ENCODE results near the gene DDX21. TPM values are rescaled to one million over a fixed set of nuclear protein-coding genes. Genes with fewer than 3 reads are reported as not detected.
A peak's percentile ranks its signal among the peaks of the same experiment; 100 is the strongest.

Gene DDX21
- total and polyA plus RNA-seq, 2 experiments from 2014 or later: 24.1 to 68.2 TPM

GRCh38 chr10:69014171-69014570 lies 58.2 kb downstream of the DDX21 start:
- no peaks in the 10 kb centered on the region for H3K9me3 ChIP-seq (ENCODE audit: low read depth)
- peaks cover 51% of the 10 kb centered on the region for H3K36me3 ChIP-seq (ENCODE audit: low read depth)
- in situ Hi-C loops (cut with MboI): no loop called here
- H3K4me1 ChIP-seq (ENCODE audit: insufficient read depth): peaks cover 20% of the 10 kb centered on the region
- H3K4me3 ChIP-seq: no peak overlapping the region
- H4K20me1 ChIP-seq (ENCODE audit: insufficient read depth): no peaks in the 10 kb centered on the region
- H3K27me3 ChIP-seq (replicated peaks; ENCODE audit: insufficient read depth): no peaks in the 10 kb centered on the region
- TF ChIP-seq EZH2 (IDR thresholded peaks at IDR 0.05; ENCODE audit: insufficient read depth, poor library complexity, severe bottlenecking) (no peak), EZH2phosphoT487 (IDR thresholded peaks at IDR 0.05; ENCODE audit: insufficient read depth, low read depth) (no peak)
- H3K4me2 ChIP-seq (ENCODE audit: unreplicated experiment): no peak overlapping the region
- 0 out of 2 replicates have a peak, but pooled peaks cover 5% of the 10 kb centered on the region for H3K79me2 ChIP-seq (ENCODE audit: insufficient read depth)
- H3K27ac ChIP-seq: no peak overlapping the region
- H3K9me2 ChIP-seq (ENCODE audit: insufficient read depth): no peaks in the 10 kb centered on the region
- no peak overlapping the region for H3K9ac ChIP-seq
- H2AFZ ChIP-seq: no peak overlapping the region
- H3F3A ChIP-seq (ENCODE audit: insufficient read depth): peaks cover 12% of the 10 kb centered on the region
- WGBS, 2 experiments (ENCODE audit: low coverage in 1 of 2, low lambda C conversion rate in 2 of 2, missing lambda C conversion rate in 2 of 2): 88 to 94% methylated on average over 1 of the region's 1 CpG
- DNase-seq: peak; percentile 39

GRCh38 chr10:69018613-69019012 lies 62.6 kb downstream of the DDX21 start:
- no peak overlapping the region for H3K4me2 ChIP-seq (ENCODE audit: unreplicated experiment)

DNA sequence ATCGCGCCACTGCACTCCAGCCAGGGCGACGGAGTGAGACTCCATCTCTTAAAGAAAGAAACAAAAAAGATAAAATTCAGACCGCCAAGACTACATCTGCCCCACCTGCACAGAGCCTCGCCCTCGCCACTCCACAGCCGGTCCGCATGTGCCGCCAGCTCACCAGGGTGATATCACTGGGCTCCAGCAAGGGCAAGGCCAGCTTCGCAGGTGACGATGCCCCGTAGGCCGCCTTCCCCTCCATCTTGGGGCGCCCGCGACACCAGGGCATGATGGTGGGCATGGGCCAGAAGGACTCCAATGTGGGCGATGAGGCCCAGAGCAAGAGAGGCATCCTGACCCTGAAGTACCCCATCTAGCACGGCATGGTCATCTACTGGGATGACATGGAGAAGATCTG lies 66.6 kb downstream of the DDX21 start:
- Histone ChIP-seq H3K9me3 (ENCODE audit: low read depth) (no peaks in the 10 kb centered on the region), H3K9ac (no peak overlapping the region), H3K9me2 (ENCODE audit: insufficient read depth) (no peaks in the 10 kb centered on the region), H3F3A (ENCODE audit: insufficient read depth) (no peaks in the 10 kb centered on the region), H4K20me1 (ENCODE audit: insufficient read depth) (no peaks in the 10 kb centered on the region), H3K4me3 (no peak overlapping the region), H3K4me1 (ENCODE audit: insufficient read depth) (no peaks in the 10 kb centered on the region), H3K36me3 (ENCODE audit: low read depth) (0 out of 2 replicates have a peak, but pooled peaks cover 5% of the 10 kb centered on the region), H3K4me2 (ENCODE audit: unreplicated experiment) (no peak overlapping the region), H2AFZ (no peak overlapping the region), H3K27me3 (replicated peaks; ENCODE audit: insufficient read depth) (no peaks in the 10 kb centered on the region), H3K27ac (no peak overlapping the region), H3K79me2 (ENCODE audit: insufficient read depth) (no peaks in the 10 kb centered on the region)
- in situ Hi-C loops (cut with MboI): no loop called here
- TF ChIP-seq EZH2phosphoT487 (IDR thresholded peaks at IDR 0.05; ENCODE audit: insufficient read depth, low read depth) (no peak), EZH2 (IDR thresholded peaks at IDR 0.05; ENCODE audit: insufficient read depth, poor library complexity, severe bottlenecking) (no peak)
- WGBS, 2 experiments (ENCODE audit: low coverage in 1 of 2, low lambda C conversion rate in 2 of 2, missing lambda C conversion rate in 2 of 2): 96 to 97% methylated on average over 19 of the region's 19 CpGs
- no peak for DNase-seq

More at GRCh38 chr10:69018613-69019012, 62.6 kb downstream of the DDX21 start:
- peaks cover 34% of the 10 kb centered on the region; the same call in 1 of the 2 replicates for H3K36me3 ChIP-seq (ENCODE audit: low read depth)
- no peak for DNase-seq
- H3K9me3 ChIP-seq (ENCODE audit: low read depth): no peaks in the 10 kb centered on the region
- WGBS, 2 experiments (ENCODE audit: low coverage in 1 of 2, low lambda C conversion rate in 2 of 2, missing lambda C conversion rate in 2 of 2): 79 to 91% methylated on average over 3 of the region's 3 CpGs
- no peak overlapping the region for H3K4me3 ChIP-seq
- H3K27ac ChIP-seq: no peak overlapping the region
- peaks cover 6% of the 10 kb centered on the region; the same call in 1 of the 2 replicates for H3K4me1 ChIP-seq (ENCODE audit: insufficient read depth)
- H2AFZ ChIP-seq: no peak overlapping the region
- H3K79me2 ChIP-seq (ENCODE audit: insufficient read depth): no peaks in the 10 kb centered on the region
- TF ChIP-seq EZH2 (IDR thresholded peaks at IDR 0.05; ENCODE audit: insufficient read depth, poor library complexity, severe bottlenecking) (no peak), EZH2phosphoT487 (IDR thresholded peaks at IDR 0.05; ENCODE audit: insufficient read depth, low read depth) (no peak)
- H3K27me3 ChIP-seq (replicated peaks; ENCODE audit: insufficient read depth): no peaks in the 10 kb centered on the region
- in situ Hi-C loops (cut with MboI): no loop called here
- H3K9me2 ChIP-seq (ENCODE audit: insufficient read depth): no peaks in the 10 kb centered on the region
- H3F3A ChIP-seq (ENCODE audit: insufficient read depth): no peaks in the 10 kb centered on the region
- H4K20me1 ChIP-seq (ENCODE audit: insufficient read depth): no peaks in the 10 kb centered on the region
- no peak overlapping the region for H3K9ac ChIP-seq

DNA sequence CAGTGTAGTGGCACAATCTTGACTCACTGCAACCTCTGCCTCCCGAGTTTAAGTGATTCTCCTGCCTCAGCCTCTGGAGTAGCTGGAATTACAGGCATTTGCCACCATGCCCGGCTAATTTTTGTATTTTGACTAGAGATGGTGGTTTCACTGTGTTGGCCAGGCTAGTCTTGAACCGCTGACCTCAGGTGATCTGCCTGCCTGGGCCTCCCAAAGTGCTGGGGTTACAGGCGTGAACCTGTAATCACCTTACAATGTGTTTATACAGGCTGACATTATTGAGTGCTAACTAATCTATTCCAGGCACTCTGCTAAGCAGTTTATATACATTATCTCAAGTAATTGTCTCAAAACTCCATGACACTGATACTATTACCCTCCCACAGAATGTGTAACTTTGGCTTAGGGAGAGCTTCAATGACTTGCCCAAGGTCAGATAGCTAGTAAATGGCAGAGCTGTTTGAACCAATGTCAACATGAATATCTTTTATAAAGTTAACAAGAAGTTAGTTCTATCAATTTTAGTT lies 69.5 kb downstream of the DDX21 start:
- Histone ChIP-seq H3K4me1 (ENCODE audit: insufficient read depth) (peaks cover 7% of the 10 kb centered on the region; the same call in 1 of the 2 replicates), H3K27me3 (replicated peaks; ENCODE audit: insufficient read depth) (no peaks in the 10 kb centered on the region), H3K4me2 (ENCODE audit: unreplicated experiment) (no peak overlapping the region), H3K9me2 (ENCODE audit: insufficient read depth) (no peaks in the 10 kb centered on the region), H3K36me3 (ENCODE audit: low read depth) (no peaks in the 10 kb centered on the region), H3K9me3 (ENCODE audit: low read depth) (no peaks in the 10 kb centered on the region), H4K20me1 (ENCODE audit: insufficient read depth) (no peaks in the 10 kb centered on the region), H3F3A (ENCODE audit: insufficient read depth) (no peaks in the 10 kb centered on the region), H3K79me2 (ENCODE audit: insufficient read depth) (no peaks in the 10 kb centered on the region), H3K4me3 (no peak overlapping the region), H3K9ac (no peak overlapping the region), H3K27ac (no peak overlapping the region), H2AFZ (no peak overlapping the region)
- no peak for TF ChIP-seq EZH2 (IDR thresholded peaks at IDR 0.05; ENCODE audit: insufficient read depth, poor library complexity, severe bottlenecking)
- TF ChIP-seq EZH2phosphoT487 (IDR thresholded peaks at IDR 0.05; ENCODE audit: insufficient read depth, low read depth): no peak
- 70 to 71% methylated on average over 4 of the region's 4 CpGs for WGBS, 2 experiments (ENCODE audit: low coverage in 1 of 2, low lambda C conversion rate in 2 of 2, missing lambda C conversion rate in 2 of 2)
- DNase-seq: no peak
- in situ Hi-C loops (cut with MboI): no loop called here
